Endothelial cell of umbilical vein (primary cell): ENCODE results near the gene CYTH2. TPM values are rescaled to one million over a fixed set of nuclear protein-coding genes. Genes with fewer than 3 reads are reported as not detected.

Source experiments
- BruUV-seq: library from RNA; stranded (reverse); fragments of 400-500 nt; replicated peaks from 2 replicates; lab custom pipeline; 2021; lab: Mats Ljungman, UMichigan
- CTCF ChIA-PET: fragments of 300-600, 350-600 bp; sonication (Branson Sonifier 250); formaldehyde crosslinking; loops from one replicate; lab custom pipeline; 2021; ENCODE audit warnings: antibody characterized with exemption, inconsistent platforms; lab: Charles Lee
- POLR2A ChIA-PET: fragments of 300-600, 350-600 bp; sonication (Branson Sonifier 250); formaldehyde crosslinking; loops from one replicate; lab custom pipeline; 2021; ENCODE audit warnings: antibody characterized with exemption, inconsistent platforms; lab: Charles Lee
- DNase-seq: peaks from one replicate; pipeline ENCODE4 v3.0.0-alpha.2; 2011; ENCODE audit warnings: low read depth, low spot score
- FAIRE-seq: peaks from 2 replicates; lab custom pipeline; 2011; peaks lifted over from hg19 to GRCh38; lab: Jason Lieb, UNC
- H2AFZ ChIP-seq: 2 replicates; pipeline ENCODE4 v1.6.0; 2012; ENCODE audit warnings: low read depth, low read length, control low read depth, inconsistent platforms
- H3K27ac ChIP-seq: 2 replicates; pipeline ENCODE4 v1.5.1; 2011; ENCODE audit warnings: low read depth, mild to moderate bottlenecking, control low read depth, low read length, moderate library complexity; ENCODE audit not compliant: insufficient read depth
- H3K27me3 ChIP-seq, 2 experiments: 2 replicates each; pipeline versions ENCODE4 v1.6.0 to v1.6.1; 2011; ENCODE audit warnings: low read length in 2 of 2, mixed read lengths in 1 of 2; ENCODE audit not compliant: control insufficient read depth in 2 of 2, insufficient read depth in 2 of 2
- H3K36me3 ChIP-seq, 2 experiments: 2 replicates in 1 of 2; 3 replicates in 1 of 2; pipeline ENCODE4 v1.5.1; 2011; ENCODE audit warnings: low read length in 2 of 2, mild to moderate bottlenecking in 1 of 2, moderate library complexity in 1 of 2; ENCODE audit not compliant: control insufficient read depth in 2 of 2, insufficient read depth in 2 of 2; ENCODE audit errors: extremely low read depth in 1 of 2
- H3K4me1 ChIP-seq: 3 replicates; pipeline ENCODE4 v1.5.1; 2011; ENCODE audit warnings: mild to moderate bottlenecking, low read length; ENCODE audit not compliant: control insufficient read depth, insufficient read depth; ENCODE audit errors: extremely low read depth
- H3K4me2 ChIP-seq: 2 replicates; pipeline ENCODE4 v1.6.1; 2011; ENCODE audit warnings: low read length, control low read depth, mixed read lengths; ENCODE audit not compliant: insufficient read depth
- H3K4me3 ChIP-seq, 3 experiments: fragments of 200-600 bp in 1 of 3; sonication (generic), shearing (Covaris generic) in 1 of 3; replicated peaks in 1 of 3; 2 replicates each; pipeline ENCODE4 v1.5.1; 2011 to 2016; ENCODE audit warnings: control low read depth in 3 of 3, low read length in 3 of 3, mild to moderate bottlenecking in 2 of 3, inconsistent platforms in 1 of 3, low read depth in 1 of 3, moderate library complexity in 1 of 3; ENCODE audit not compliant: insufficient read depth in 1 of 3
- H3K79me2 ChIP-seq: 2 replicates; pipeline ENCODE4 v1.6.0; 2012; ENCODE audit warnings: low read length, inconsistent platforms; ENCODE audit not compliant: control insufficient read depth, insufficient read depth
- H3K9ac ChIP-seq: replicated peaks from 2 replicates; pipeline ENCODE3; 2011; ENCODE audit warnings: low read length, control low read depth; ENCODE audit not compliant: insufficient read depth; ENCODE audit errors: extremely low read depth
- H3K9me1 ChIP-seq: replicated peaks from 3 replicates; pipeline ENCODE4 v1.6.0; 2011; ENCODE audit warnings: mild to moderate bottlenecking, low read length; ENCODE audit not compliant: control insufficient read depth, insufficient read depth; ENCODE audit errors: extremely low read depth
- H3K9me3 ChIP-seq: replicated peaks from 2 replicates; pipeline ENCODE4 v1.5.1; 2012; ENCODE audit warnings: low read length, inconsistent platforms; ENCODE audit not compliant: control insufficient read depth, insufficient read depth
- H4K20me1 ChIP-seq: replicated peaks from 2 replicates; pipeline ENCODE3; 2011; ENCODE audit warnings: mild to moderate bottlenecking, low read length; ENCODE audit not compliant: control insufficient read depth, insufficient read depth; ENCODE audit errors: extremely low read depth
- CTCF ChIP-seq, 2 donors: IDR thresholded peaks; 1 replicate in 1 of 2; 2 replicates in 1 of 2; pipeline ENCODE4 v1.5.1; 2011; ENCODE audit warnings: low read length in 2 of 2, mild to moderate bottlenecking in 2 of 2, moderate library complexity in 2 of 2, control low read depth in 1 of 2, inconsistent platforms in 1 of 2, low read depth in 1 of 2; ENCODE audit not compliant: insufficient read depth in 1 of 2; ENCODE audit errors: extremely low read depth in 1 of 2
- EZH2 ChIP-seq: IDR thresholded peaks from 2 replicates; pipeline ENCODE4 v1.6.1; 2012; ENCODE audit warnings: borderline replicate concordance, low read depth, mild to moderate bottlenecking, moderate library complexity, low read length, inconsistent platforms; ENCODE audit not compliant: severe bottlenecking
- FOS ChIP-seq: IDR thresholded peaks from 2 replicates; pipeline ENCODE4 v1.6.1; 2011; ENCODE audit warnings: mild to moderate bottlenecking, low read length, moderate library complexity, borderline replicate concordance; ENCODE audit not compliant: insufficient read depth
- GATA2 ChIP-seq: IDR thresholded peaks from 2 replicates; pipeline ENCODE4 v1.7.0; 2011; ENCODE audit warnings: low read depth, mild to moderate bottlenecking, moderate library complexity, mixed read lengths, low read length; ENCODE audit not compliant: insufficient read length, insufficient read depth
- JUN ChIP-seq: IDR thresholded peaks from 2 replicates; pipeline ENCODE4 v1.6.1; 2011; ENCODE audit warnings: borderline replicate concordance, low read depth; ENCODE audit not compliant: insufficient read length, insufficient read depth
- MAX ChIP-seq: IDR thresholded peaks from 2 replicates; pipeline ENCODE4 v1.6.1; 2011; ENCODE audit not compliant: insufficient read depth, insufficient read length
- MYC ChIP-seq: IDR thresholded peaks from one replicate; pipeline ENCODE4 v1.6.1; 2011; ENCODE audit warnings: mild to moderate bottlenecking, low read depth, low read length
- POLR2A ChIP-seq: IDR thresholded peaks from 2 replicates; pipeline ENCODE4 v1.6.1; 2012; ENCODE audit warnings: low read depth, mild to moderate bottlenecking, control low read depth, low read length
- POLR2AphosphoS5 ChIP-seq: IDR thresholded peaks from 2 replicates; pipeline ENCODE4 v1.6.1; 2012; ENCODE audit warnings: low read depth, mild to moderate bottlenecking, control low read depth, low read length, moderate library complexity; ENCODE audit not compliant: insufficient read depth
- dilution Hi-C: fragments of 300-500 bp; cut with MboI; formaldehyde crosslinking; loops from one replicate; pipeline ENCODE4 v1.15.0; 2019; ENCODE audit warnings: low sequenced_read_pairs; ENCODE audit not compliant: extremely low pct_ligation_motif_present
- intact Hi-C: fragments of 100-400 bp; cut with micrococcal nuclease; formaldehyde crosslinking; loops from one replicate; pipeline ENCODE4 v1.10.0; 2022
- polyA plus RNA-seq, 4 experiments: library from polyadenylated mRNA; depleted of rRNA in 3 of 4; stranded (reverse) in 3 of 4; unstranded in 1 of 4; fragments of >200 nt; gene quantifications; 2 replicates each; pipeline versions ENCODE4 v1.2.1 to v1.2.3, GENCODE V29; 2011 to 2012; ENCODE audit warnings: missing spikeins in 1 of 4
- total RNA-seq: library from RNA; stranded (reverse); gene quantifications from 2 replicates; pipeline ENCODE4 v1.2.3, GENCODE V29; 2021

The CYTH2 gene
- total and polyA plus RNA-seq, 2 donors (not counting 3 experiments of a cell fraction or from before 2014, with no cell fraction given): 98.4 to 119 TPM

GRCh38 chr19:48465215-48465614 lies 4.0 kb upstream of the CYTH2 start:
- Histone ChIP-seq H3K4me3 (no peak overlapping the region), H3K36me3 (no peaks in the 10 kb centered on the region), H3K27ac (no peak overlapping the region), H3K9me1 (no peaks in the 10 kb centered on the region), H3K27me3 (no peaks in the 10 kb centered on the region), H4K20me1 (no peaks in the 10 kb centered on the region), H3K9ac (no peak overlapping the region), H3K9me3 (no peaks in the 10 kb centered on the region), H3K4me2 (no peak overlapping the region), H3K4me1 (peaks cover 4% of the 10 kb centered on the region), H2AFZ (no peak overlapping the region), H3K79me2 (peaks cover 6% of the 10 kb centered on the region)
- intact Hi-C loops (no loop called here), dilution Hi-C loops (no loop called here)
- CTCF ChIA-PET: no interaction called here
- TF ChIP-seq EZH2 (no peak), MYC (no peak)
- POLR2A ChIA-PET: no interaction called here
- FAIRE-seq: no peak
- no peak for DNase-seq
- no TSS peak for BruUV-seq

GRCh38 chr19:48466561-48467325 lies 2.4 kb upstream of the CYTH2 start:
- ChIA-PET POLR2A (no interaction called here), CTCF (interaction anchor here (1.1 kb wide), 1 partner anchor 117 kb away, joined by 3 read pairs; no protein-coding TSS in a partner anchor)
- no peak overlapping the region for H2AFZ ChIP-seq
- H3K27me3 ChIP-seq: no peaks in the 10 kb centered on the region
- H3K9me1 ChIP-seq: no peaks in the 10 kb centered on the region
- DNase-seq (no peak), FAIRE-seq (no peak)
- no TSS peak for BruUV-seq
- H3K79me2 ChIP-seq: peaks cover 18% of the 10 kb centered on the region
- no peaks in the 10 kb centered on the region for H4K20me1 ChIP-seq
- no peak overlapping the region for H3K4me2 ChIP-seq
- TF ChIP-seq POLR2A (no peak), FOS (no peak), EZH2 (no peak), POLR2AphosphoS5 (no peak), MAX (no peak), GATA2 (no peak), MYC (no peak), CTCF (IDR thresholded peaks at IDR 0.05; ENCODE audit: extremely low read depth in 1 of 2, insufficient read depth in 1 of 2, low read depth in 1 of 2, low read length in 2 of 2) (no peak), JUN (no peak)
- no peaks in the 10 kb centered on the region for H3K9me3 ChIP-seq
- intact Hi-C loops: no loop called here
- H3K36me3 ChIP-seq: peaks cover 0 to 12% of the 10 kb centered on the region in 2 experiments
- no peak overlapping the region for H3K9ac ChIP-seq
- no peak overlapping the region for H3K27ac ChIP-seq
- H3K4me1 ChIP-seq: peaks cover 8% of the 10 kb centered on the region
- no peak overlapping the region for H3K4me3 ChIP-seq
- dilution Hi-C loops: no loop called here
